ENCODE data around the gene NEGR1. TPM values are rescaled to one million over a fixed set of nuclear protein-coding genes. Genes with fewer than 3 reads are reported as not detected.

The NEGR1 gene
- total and polyA plus RNA-seq, 9 of the 15 experiments (the other 6 are each of a cell fraction or from before 2014, with no cell fraction given) = not detected

DNA sequence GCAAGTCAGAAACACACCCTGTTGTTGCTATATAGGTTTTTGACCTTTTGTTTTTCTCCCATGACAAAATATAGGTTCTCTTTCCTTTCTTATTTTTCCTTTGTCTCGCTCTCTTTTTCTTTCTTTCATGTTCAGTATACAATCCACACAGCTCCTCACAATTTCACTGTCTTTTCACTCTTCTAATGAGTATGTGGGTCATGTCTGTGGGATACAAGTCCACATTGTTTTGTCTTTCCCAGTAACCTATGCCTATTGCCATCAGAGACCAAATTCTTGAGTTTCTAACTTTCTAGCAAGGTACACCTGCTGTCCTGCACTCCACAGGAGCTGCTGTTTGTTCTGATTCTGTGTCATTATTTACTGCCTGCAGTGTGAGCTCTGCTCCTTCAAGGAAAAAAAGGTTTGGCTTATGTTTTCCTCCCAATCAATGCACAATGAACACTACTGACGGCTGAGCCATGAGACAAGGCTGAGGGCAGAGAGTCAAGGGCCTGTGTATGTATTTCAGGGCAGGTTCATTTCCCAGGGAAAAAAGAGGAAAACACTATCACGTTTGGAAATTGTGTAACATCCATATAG lies 453.8 kb downstream of the NEGR1 start (continued):
- TF ChIP-seq, protein P1, sequence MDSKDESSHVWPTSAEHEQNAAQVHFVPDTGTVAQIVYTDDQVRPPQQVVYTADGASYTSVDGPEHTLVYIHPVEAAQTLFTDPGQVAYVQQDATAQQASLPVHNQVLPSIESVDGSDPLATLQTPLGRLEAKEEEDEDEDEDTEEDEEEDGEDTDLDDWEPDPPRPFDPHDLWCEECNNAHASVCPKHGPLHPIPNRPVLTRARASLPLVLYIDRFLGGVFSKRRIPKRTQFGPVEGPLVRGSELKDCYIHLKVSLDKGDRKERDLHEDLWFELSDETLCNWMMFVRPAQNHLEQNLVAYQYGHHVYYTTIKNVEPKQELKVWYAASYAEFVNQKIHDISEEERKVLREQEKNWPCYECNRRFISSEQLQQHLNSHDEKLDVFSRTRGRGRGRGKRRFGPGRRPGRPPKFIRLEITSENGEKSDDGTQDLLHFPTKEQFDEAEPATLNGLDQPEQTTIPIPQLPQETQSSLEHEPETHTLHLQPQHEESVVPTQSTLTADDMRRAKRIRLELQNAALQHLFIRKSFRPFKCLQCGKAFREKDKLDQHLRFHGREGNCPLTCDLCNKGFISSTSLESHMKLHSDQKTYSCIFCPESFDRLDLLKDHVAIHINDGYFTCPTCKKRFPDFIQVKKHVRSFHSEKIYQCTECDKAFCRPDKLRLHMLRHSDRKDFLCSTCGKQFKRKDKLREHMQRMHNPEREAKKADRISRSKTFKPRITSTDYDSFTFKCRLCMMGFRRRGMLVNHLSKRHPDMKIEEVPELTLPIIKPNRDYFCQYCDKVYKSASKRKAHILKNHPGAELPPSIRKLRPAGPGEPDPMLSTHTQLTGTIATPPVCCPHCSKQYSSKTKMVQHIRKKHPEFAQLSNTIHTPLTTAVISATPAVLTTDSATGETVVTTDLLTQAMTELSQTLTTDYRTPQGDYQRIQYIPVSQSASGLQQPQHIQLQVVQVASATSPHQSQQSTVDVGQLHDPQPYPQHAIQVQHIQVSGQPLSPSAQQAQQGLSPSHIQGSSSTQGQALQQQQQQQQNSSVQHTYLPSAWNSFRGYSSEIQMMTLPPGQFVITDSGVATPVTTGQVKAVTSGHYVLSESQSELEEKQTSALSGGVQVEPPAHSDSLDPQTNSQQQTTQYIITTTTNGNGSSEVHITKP (IDR thresholded peaks at IDR 0.05; ENCODE audit: partially characterized antibody) = no peak
- TF ChIP-seq HES1 (IDR thresholded peaks at IDR 0.05; ENCODE audit: low read depth) = no peak
- no peak for TF ChIP-seq ZNF12 (CRISPR knock-in tag; IDR thresholded peaks at IDR 0.05)
- TF ChIP-seq POLR3G (IDR thresholded peaks at IDR 0.05; ENCODE audit: extremely low read depth, insufficient read length, insufficient replicate concordance) = no peak
- TF ChIP-seq BRF1 (IDR thresholded peaks at IDR 0.05; ENCODE audit: borderline replicate concordance, extremely low read depth, insufficient read length) = no peak

GRCh38 chr1:71823708-71824305 lies 458.5 kb downstream of the NEGR1 start:
- Histone ChIP-seq H3K4me2 (ENCODE audit: insufficient read depth, low read length) (no peak overlapping the region), H4K20me1 (replicated peaks; ENCODE audit: control insufficient read depth, insufficient read depth, low read length) (no peaks in the 10 kb centered on the region), H3K79me2 (ENCODE audit: control insufficient read depth, insufficient read depth, low read length) (no peaks in the 10 kb centered on the region), H2AFZ (ENCODE audit: low read depth, low read length) (no peak overlapping the region), H3K27ac (ENCODE audit: extremely low read depth, low read depth, low read length) (no peak overlapping the region), H3K36me3 (ENCODE audit: control insufficient read depth, insufficient read depth, low read length) (no peaks in the 10 kb centered on the region), H3K4me3 (no peak overlapping the region), H3K9me3 (replicated peaks; ENCODE audit: control insufficient read depth, insufficient read depth, low read depth, low read length) (no peaks in the 10 kb centered on the region), H3K4me1 (replicated peaks in 1 of 2; ENCODE audit: control insufficient read depth in 2 of 2, insufficient read depth in 2 of 2, low read length in 2 of 2) (no peaks in the 10 kb centered on the region), H3K9ac (ENCODE audit: insufficient read depth in 1 of 2, low read depth in 2 of 2, low read length in 2 of 2) (no peak overlapping the region), H3K9me1 (ENCODE audit: control insufficient read depth, insufficient read depth, low read length) (no peaks in the 10 kb centered on the region), H3K27me3 (ENCODE audit: control insufficient read depth in 2 of 2, insufficient read depth in 2 of 2, low read length in 2 of 2) (no peaks in the 10 kb centered on the region)
- FAIRE-seq (no peak), ATAC-seq (no peak), DNase-seq (ENCODE audit: extremely low read depth in 1 of 4, low spot score in 3 of 4) (no peak)
- CTCF ChIA-PET (ENCODE audit: low intra/inter-chr PET ratio) = no interaction called here
- POLR2A ChIA-PET = no interaction called here
- 0% methylated on average over 4 of the region's 4 CpGs for WGBS (ENCODE audit: insufficient coverage, low coverage, missing lambda C conversion rate)
- in situ Hi-C loops (cut with MboI) = no loop called here
- BruUV-seq (replicated peaks) = no TSS peak
- intact Hi-C loops (cut with micrococcal nuclease) = no loop called here
- TF ChIP-seq, protein P2, sequence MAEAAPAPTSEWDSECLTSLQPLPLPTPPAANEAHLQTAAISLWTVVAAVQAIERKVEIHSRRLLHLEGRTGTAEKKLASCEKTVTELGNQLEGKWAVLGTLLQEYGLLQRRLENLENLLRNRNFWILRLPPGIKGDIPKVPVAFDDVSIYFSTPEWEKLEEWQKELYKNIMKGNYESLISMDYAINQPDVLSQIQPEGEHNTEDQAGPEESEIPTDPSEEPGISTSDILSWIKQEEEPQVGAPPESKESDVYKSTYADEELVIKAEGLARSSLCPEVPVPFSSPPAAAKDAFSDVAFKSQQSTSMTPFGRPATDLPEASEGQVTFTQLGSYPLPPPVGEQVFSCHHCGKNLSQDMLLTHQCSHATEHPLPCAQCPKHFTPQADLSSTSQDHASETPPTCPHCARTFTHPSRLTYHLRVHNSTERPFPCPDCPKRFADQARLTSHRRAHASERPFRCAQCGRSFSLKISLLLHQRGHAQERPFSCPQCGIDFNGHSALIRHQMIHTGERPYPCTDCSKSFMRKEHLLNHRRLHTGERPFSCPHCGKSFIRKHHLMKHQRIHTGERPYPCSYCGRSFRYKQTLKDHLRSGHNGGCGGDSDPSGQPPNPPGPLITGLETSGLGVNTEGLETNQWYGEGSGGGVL (CRISPR knock-in tag; IDR thresholded peaks at IDR 0.05) = no peak
- TF ChIP-seq, protein P3, sequence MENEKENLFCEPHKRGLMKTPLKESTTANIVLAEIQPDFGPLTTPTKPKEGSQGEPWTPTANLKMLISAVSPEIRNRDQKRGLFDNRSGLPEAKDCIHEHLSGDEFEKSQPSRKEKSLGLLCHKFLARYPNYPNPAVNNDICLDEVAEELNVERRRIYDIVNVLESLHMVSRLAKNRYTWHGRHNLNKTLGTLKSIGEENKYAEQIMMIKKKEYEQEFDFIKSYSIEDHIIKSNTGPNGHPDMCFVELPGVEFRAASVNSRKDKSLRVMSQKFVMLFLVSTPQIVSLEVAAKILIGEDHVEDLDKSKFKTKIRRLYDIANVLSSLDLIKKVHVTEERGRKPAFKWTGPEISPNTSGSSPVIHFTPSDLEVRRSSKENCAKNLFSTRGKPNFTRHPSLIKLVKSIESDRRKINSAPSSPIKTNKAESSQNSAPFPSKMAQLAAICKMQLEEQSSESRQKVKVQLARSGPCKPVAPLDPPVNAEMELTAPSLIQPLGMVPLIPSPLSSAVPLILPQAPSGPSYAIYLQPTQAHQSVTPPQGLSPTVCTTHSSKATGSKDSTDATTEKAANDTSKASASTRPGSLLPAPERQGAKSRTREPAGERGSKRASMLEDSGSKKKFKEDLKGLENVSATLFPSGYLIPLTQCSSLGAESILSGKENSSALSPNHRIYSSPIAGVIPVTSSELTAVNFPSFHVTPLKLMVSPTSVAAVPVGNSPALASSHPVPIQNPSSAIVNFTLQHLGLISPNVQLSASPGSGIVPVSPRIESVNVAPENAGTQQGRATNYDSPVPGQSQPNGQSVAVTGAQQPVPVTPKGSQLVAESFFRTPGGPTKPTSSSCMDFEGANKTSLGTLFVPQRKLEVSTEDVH (IDR thresholded peaks at IDR 0.05; ENCODE audit: low read depth, partially characterized antibody) = no peak
- TF ChIP-seq, protein P4, sequence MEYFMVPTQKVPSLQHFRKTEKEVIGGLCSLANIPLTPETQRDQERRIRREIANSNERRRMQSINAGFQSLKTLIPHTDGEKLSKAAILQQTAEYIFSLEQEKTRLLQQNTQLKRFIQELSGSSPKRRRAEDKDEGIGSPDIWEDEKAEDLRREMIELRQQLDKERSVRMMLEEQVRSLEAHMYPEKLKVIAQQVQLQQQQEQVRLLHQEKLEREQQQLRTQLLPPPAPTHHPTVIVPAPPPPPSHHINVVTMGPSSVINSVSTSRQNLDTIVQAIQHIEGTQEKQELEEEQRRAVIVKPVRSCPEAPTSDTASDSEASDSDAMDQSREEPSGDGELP (CRISPR knock-in tag; IDR thresholded peaks at IDR 0.05; ENCODE audit: borderline replicate concordance) = no peak
- no peak for TF ChIP-seq ZNF121 (CRISPR knock-in tag; conservative IDR thresholded peaks at IDR 0.05)
